Thymus (tissue), 11 donors: ENCODE results near the gene GRHL1. TPM values are rescaled to one million over a fixed set of nuclear protein-coding genes. Genes with fewer than 3 reads are reported as not detected.
"Not testable (repeated sequence)": the region's sequence is repeated elsewhere in the genome, so short reads cannot be mapped to it uniquely, and the experiment has no call there.

ENCODE experiments used
- DNase-seq, 9 donors: peaks; one replicate each; pipeline ENCODE4 v3.0.0-alpha.2; 2013; ENCODE audit warnings: low spot score in 9 of 9, low read depth in 6 of 9, missing footprints in 1 of 9
- H3K27ac ChIP-seq, 2 donors: one replicate each; pipeline ENCODE4 v1.5.1; 2013; ENCODE audit warnings: control low read depth in 1 of 2, low read depth in 1 of 2, low read length in 1 of 2, mild to moderate bottlenecking in 1 of 2, moderate library complexity in 1 of 2
- H3K27me3 ChIP-seq, 2 donors: one replicate each; pipeline ENCODE4 v1.5.1; 2013; ENCODE audit warnings: low read length in 1 of 2; ENCODE audit not compliant: control insufficient read depth in 2 of 2, insufficient read depth in 1 of 2
- H3K36me3 ChIP-seq, 2 donors: one replicate each; pipeline ENCODE4 v1.5.1; 2013; ENCODE audit warnings: low read length in 1 of 2, mild to moderate bottlenecking in 1 of 2, moderate library complexity in 1 of 2; ENCODE audit not compliant: control insufficient read depth in 2 of 2, insufficient read depth in 2 of 2
- H3K4me1 ChIP-seq, 2 donors: one replicate each; pipeline ENCODE4 v1.5.1; 2013; ENCODE audit warnings: low read length in 2 of 2; ENCODE audit not compliant: control insufficient read depth in 2 of 2, insufficient read depth in 2 of 2
- H3K4me3 ChIP-seq, 2 donors: one replicate each; pipeline ENCODE4 v1.5.1; 2013; ENCODE audit warnings: low read length in 2 of 2, control low read depth in 1 of 2, mild to moderate bottlenecking in 1 of 2
- H3K9me3 ChIP-seq, 2 donors: one replicate each; pipeline ENCODE4 v1.5.1; 2013; ENCODE audit warnings: low read length in 1 of 2, mild to moderate bottlenecking in 1 of 2; ENCODE audit not compliant: control insufficient read depth in 2 of 2, insufficient read depth in 1 of 2
- WGBS: extraction: QIAGEN DNeasy Blood & Tissue Kit; methylation state at CpG from one replicate; pipeline ENCODE4 v1.1.7; 2013; 5-methylcytosine and 5-hydroxymethylcytosine counted together
- polyA plus RNA-seq: library from polyadenylated mRNA; stranded (reverse); fragments of 200-250 nt; gene quantifications from one replicate; pipeline ENCODE4 v1.2.3, GENCODE V29; 2013
- total RNA-seq: library from RNA; stranded (reverse); fragments of 120-200 nt; gene quantifications from one replicate; pipeline ENCODE4 v1.2.4, GENCODE V29; 2013
- donor health status: healthy.

The GRHL1 gene
- total and polyA plus RNA-seq, 2 donors, result 1.2 to 7.9 TPM

DNA sequence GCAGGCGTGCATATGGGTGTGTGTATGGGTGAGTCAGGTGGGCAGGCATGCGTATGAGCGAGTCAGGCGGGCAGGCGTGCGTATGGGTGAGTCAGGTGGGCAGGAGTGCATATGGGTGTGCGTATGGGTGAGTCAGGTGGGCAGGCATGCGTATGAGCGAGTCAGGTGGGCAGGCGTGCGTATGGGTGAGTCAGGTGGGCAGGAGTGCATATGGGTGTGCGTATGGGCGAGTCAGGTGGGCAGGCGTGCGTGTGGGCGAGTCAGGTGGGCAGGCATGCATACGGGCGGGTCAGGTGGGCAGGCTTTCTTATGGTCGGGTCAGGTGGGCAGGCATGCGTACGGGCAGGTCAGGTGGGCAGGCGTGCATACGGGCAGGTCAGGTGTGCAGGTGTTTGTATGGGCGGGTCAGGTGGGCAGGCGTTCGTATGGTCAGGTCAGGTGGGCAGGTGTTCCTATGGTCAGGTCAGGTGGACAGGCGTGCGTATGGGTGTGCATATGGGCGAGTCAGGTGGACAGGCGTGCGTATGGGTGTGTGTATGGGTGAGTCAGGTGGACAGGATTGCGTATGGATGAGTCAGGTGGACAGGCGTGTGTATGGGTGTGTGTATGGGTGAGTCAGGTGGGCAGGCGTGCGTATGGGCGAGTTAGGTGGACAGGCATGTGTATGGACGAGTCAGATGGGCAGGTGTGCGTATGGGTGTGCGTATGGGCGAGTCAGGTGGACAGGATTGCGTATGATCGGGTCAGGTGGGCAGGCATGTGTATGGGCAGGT lies 63.1 kb downstream of the GRHL1 start:
- peaks cover 13 to 45% of the 10 kb centered on the region in 2 donors for H3K9me3 ChIP-seq
- no peak for DNase-seq

DNA sequence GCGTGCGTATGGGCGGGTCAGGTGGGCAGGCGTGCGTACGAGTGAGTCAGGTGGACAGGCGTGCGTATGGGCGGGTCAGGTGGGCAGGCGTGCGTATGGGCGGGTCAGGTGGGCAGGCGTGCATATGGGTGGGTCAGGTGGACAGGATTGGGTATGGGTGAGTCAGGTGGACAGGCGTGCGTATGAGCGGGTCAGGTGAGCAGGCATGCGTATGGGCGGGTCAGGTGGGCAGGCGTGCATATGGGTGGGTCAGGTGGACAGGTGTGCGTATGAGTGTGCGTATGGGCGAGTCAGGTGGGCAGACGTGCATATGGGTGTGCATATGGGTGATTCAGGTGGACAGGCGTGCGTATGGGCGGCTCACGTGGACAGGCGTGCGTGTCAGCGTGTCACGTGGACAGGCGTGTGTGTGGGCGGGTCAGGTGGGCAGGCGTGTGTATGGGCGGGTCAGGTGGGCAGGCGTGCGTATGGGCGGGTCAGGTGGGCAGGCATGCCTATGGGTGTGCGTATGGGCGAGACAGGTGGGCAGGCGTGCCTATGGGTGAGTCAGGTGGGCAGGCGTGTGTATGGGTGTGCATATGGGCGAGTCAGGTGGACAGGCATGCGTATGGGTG lies 64.0 kb downstream of the GRHL1 start:
- WGBS, result 98% methylated on average over 44 of the region's 44 CpGs
- H3K27ac ChIP-seq, H3K4me1 ChIP-seq, H3K36me3 ChIP-seq, H3K27me3 ChIP-seq, DNase-seq, H3K4me3 ChIP-seq: not testable (repeated sequence)
- H3K9me3 ChIP-seq, result peaks cover 13 to 45% of the 10 kb centered on the region in 2 donors

More for the DNA sequence above, 63.1 kb downstream of the GRHL1 start:
- Histone ChIP-seq H3K4me1 (no peaks in the 10 kb centered on the region), H3K36me3 (no peaks in the 10 kb centered on the region), H3K27ac (no peak overlapping the region), H3K27me3 (peaks cover 0 to 4% of the 10 kb centered on the region in 2 donors), H3K4me3 (no peak overlapping the region)
- WGBS, result 98% methylated on average over 42 of the region's 42 CpGs

DNA sequence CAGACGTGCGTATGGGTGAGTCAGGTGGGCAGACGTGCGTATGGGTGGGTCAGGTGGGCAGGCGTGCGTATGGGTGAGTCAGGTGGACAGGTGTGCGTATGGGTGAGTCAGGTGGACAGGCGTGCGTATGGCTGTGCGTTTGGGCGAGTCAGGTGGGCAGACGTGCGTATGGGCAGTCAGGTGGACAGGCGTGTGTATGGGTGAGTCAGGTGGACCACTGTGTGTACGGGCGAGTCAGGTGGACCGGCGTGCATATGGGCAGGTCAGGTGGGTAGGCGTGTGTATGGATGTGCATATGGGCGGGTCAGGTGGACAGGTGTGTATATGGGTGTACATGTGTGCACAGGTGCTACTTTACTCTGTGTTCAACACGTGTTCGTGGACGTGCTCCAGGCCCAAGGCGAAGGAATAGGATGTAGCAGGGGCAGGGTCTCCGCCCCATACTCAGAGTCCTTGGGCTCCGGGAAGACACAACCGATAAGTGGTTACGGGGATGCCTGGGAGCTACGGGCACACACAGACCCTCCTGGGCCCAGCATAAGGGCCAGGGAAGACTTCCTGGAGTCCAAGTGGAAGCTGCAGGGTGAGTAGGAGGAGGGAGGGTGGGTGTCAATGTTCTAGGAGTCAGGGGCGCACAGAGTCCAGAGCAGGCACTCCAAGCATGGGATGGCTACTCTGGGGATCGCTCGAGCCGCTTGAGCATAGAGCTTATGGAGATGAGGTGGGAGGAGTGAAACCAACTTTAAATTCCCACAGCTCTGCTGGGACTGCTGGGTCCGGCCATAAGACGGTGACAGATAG lies 64.7 kb downstream of the GRHL1 start:
- H3K9me3 ChIP-seq, result peaks cover 12 to 39% of the 10 kb centered on the region in 2 donors
- peaks cover 0 to 4% of the 10 kb centered on the region in 2 donors for H3K27me3 ChIP-seq
- H3K4me1 ChIP-seq, result no peaks in the 10 kb centered on the region
- H3K27ac ChIP-seq, result no peak overlapping the region
- H3K36me3 ChIP-seq, result no peaks in the 10 kb centered on the region
- WGBS, result 97% methylated on average over 35 of the region's 35 CpGs
- DNase-seq, result no peak
- H3K4me3 ChIP-seq, result no peak overlapping the region

DNA sequence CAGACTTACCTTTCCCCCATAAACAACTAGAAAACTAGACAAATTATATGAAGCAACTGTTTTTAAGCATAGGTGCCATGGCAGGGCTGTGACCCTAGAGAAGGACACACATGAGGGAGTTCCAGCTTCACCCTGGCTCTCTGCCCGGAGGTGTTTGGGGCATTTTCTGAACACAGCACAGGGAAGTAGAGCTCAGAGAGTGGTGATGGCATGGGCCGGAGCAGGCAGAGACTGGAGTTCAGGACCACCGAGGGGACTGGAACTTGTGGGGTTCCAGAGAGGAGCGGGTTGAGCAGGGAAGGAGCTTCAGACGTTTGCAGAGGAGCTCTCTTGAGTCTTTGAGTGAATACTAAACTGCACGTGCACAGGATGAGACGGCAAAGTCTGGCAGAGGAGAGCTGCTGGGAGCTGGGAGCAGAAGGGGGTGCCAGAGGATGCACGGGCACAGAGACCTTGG lies 65.3 kb downstream of the GRHL1 start:
- H3K4me3 ChIP-seq, result no peak overlapping the region
- no peak for DNase-seq
- no peaks in the 10 kb centered on the region for H3K4me1 ChIP-seq
- no peak overlapping the region for H3K27ac ChIP-seq
- peaks cover 9 to 33% of the 10 kb centered on the region in 2 donors for H3K9me3 ChIP-seq
- H3K36me3 ChIP-seq, result no peaks in the 10 kb centered on the region
- 94% methylated on average over 8 of the region's 8 CpGs for WGBS
- H3K27me3 ChIP-seq, result peaks cover 0 to 4% of the 10 kb centered on the region in 2 donors

DNA sequence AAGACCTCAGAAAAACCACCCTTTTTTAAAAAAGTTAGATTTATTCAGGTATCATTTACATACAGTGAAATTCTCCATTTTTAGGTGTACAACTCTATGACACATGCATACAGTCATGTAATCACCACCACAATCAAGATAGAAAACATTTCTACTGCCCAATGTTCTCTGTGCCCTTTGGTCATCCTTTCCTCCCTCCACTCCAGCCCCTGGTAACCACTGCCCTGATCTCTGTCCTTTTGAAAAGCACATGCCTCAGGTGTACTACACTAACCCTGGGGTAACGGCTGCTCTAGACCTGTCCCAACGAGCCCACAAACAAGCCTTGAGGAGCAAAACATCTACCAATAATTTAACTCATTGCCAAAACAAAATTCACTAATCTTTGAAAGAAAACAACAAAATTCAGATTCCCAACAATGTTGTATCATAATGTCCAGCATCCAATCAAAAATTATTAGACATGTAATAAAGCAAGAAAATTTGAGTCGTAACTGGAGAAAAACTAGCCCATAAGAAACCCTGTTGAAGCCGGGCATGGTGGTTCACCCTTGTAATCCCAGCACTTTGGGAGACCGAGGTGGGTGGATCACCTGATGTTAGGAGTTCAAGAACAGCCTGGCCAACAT lies 65.9 kb downstream of the GRHL1 start:
- WGBS, result 95% methylated on average over 5 of the region's 5 CpGs

DNA sequence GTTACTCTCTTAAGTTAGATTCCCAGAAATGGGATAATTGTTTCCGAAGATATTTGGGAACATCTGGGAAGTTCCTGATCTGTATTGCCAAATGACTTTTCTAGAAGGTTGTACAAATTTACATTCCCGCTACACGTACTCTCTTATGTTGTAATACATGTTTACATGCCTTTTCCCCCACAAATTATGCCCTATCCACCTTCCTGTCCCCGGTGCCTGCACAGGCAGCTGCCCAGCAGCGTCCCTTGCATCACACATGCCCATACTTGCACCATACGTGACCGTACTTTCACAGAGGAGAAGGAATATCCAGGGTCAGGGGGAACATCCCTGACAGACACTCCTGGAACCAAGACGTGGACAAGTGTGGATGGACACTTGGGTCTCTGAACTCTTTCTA lies 67.7 kb downstream of the GRHL1 start:
- 88% methylated on average over 8 of the region's 8 CpGs for WGBS
- H3K27me3 ChIP-seq, result peaks cover 0 to 4% of the 10 kb centered on the region in 2 donors
- H3K4me1 ChIP-seq, result no peaks in the 10 kb centered on the region
- peaks cover 3 to 10% of the 10 kb centered on the region in 2 donors for H3K9me3 ChIP-seq
- no peaks in the 10 kb centered on the region for H3K36me3 ChIP-seq
- no peak overlapping the region for H3K27ac ChIP-seq
- H3K4me3 ChIP-seq, result no peak overlapping the region
- no peak for DNase-seq

More for the DNA sequence above, 65.9 kb downstream of the GRHL1 start:
- no peak overlapping the region for H3K27ac ChIP-seq
- H3K9me3 ChIP-seq, result peaks cover 9 to 27% of the 10 kb centered on the region in 2 donors
- no peak overlapping the region for H3K4me3 ChIP-seq
- no peaks in the 10 kb centered on the region for H3K36me3 ChIP-seq
- H3K4me1 ChIP-seq, result no peaks in the 10 kb centered on the region
- DNase-seq, result no peak
- peaks cover 0 to 4% of the 10 kb centered on the region in 2 donors for H3K27me3 ChIP-seq

DNA sequence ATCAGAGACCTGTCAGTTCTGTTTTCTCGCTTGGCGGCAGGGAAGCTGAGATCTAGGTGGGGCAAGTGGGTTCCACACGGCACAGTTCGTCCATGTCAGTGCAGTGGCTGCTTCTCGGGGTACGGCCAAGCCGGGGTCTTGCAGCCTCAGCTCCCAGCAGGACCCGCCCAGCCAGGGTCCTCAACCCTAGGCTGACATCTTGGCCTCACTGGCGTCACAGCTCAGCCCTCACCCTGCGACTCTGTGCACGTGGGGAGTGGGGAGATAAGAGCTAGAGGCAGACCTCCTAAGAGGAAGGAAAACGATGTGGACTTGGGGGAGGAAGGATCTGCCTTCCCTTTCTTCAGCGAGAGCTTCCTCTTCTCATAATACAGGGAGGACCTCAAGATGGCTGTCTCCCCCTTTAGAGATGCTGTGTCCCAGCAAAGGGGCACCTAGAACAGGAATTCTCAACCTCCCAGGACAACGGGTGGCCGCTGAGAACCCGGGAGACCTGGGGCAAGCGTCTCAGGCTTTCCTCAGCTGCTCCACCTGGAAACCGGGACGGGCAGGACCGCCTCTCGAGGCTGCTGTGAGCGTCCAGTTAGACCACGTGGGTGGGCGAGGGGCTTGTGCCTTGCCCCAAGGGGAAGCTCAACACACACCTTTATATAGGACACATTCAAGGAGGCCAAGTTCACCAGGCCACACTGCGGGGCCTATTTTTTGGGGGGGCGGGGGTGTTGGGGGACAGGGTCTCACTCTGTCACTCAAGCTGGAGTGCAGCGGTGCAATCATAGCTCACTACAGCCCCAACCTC lies 68.3 kb downstream of the GRHL1 start:
- 80% methylated on average over 27 of the region's 27 CpGs for WGBS
- no peak overlapping the region for H3K27ac ChIP-seq
- H3K36me3 ChIP-seq, result no peaks in the 10 kb centered on the region
- H3K4me3 ChIP-seq, result no peak overlapping the region
- no peaks in the 10 kb centered on the region for H3K4me1 ChIP-seq
- no peak for DNase-seq
- peaks cover 1 to 3% of the 10 kb centered on the region in 2 donors for H3K9me3 ChIP-seq
- peaks cover 0 to 4% of the 10 kb centered on the region in 2 donors for H3K27me3 ChIP-seq

DNA sequence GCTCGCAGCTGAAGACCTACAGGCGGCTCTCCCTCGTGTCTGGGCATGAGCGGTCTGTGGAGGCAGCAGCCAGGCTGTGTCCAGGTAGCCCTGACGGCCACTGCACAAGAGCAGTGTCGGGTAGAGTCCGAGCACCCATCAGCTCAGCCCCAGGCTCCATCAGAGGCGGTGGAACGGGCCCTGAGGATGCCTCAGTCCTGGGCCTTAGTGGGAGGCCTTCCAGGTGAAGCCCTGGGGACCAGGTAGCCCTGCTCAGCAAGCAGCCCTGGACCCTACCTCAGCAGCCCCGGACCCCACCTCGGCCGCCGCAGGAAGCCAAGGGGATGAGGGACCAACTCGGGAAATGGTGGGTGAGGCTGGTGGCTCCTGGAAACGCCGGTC lies 70.5 kb downstream of the GRHL1 start:
- peaks cover 0 to 4% of the 10 kb centered on the region in 2 donors for H3K27me3 ChIP-seq
- no peaks in the 10 kb centered on the region for H3K9me3 ChIP-seq
- H3K27ac ChIP-seq, result no peak overlapping the region
- H3K4me1 ChIP-seq, result no peaks in the 10 kb centered on the region
- H3K4me3 ChIP-seq, result no peak overlapping the region
- no peaks in the 10 kb centered on the region for H3K36me3 ChIP-seq
- no peak for DNase-seq
- 94% methylated on average over 16 of the region's 16 CpGs for WGBS
